Activated naive CD4-positive, alpha-beta T cell treated with anti-CD3 and anti-CD28 coated beads, Interleukin-2, amount 50 U/mL, for 24 hours (primary cell): Measurements from ENCODE around the gene ZNF264.
"Not testable (repeated sequence)": the region's sequence is repeated elsewhere in the genome, so short reads cannot be mapped to it uniquely, and the experiment has no call there.

Source experiments
- H3K27ac Mint-ChIP-seq: one replicate; pipeline ENCODE4 v1.8.0; 2021; ENCODE audit warnings: mild to moderate bottlenecking, mixed read lengths
- H3K27me3 Mint-ChIP-seq: one replicate; pipeline ENCODE4 v1.8.0; 2021; ENCODE audit warnings: mixed read lengths
- H3K36me3 Mint-ChIP-seq: one replicate; pipeline ENCODE4 v1.8.0; 2021; ENCODE audit warnings: mixed read lengths
- H3K4me1 Mint-ChIP-seq: one replicate; pipeline ENCODE4 v1.8.0; 2021; ENCODE audit warnings: mixed read lengths
- H3K4me3 Mint-ChIP-seq: one replicate; pipeline ENCODE4 v1.8.0; 2021; ENCODE audit warnings: mild to moderate bottlenecking, mixed read lengths
- H3K9me3 Mint-ChIP-seq: one replicate; pipeline ENCODE4 v1.8.0; 2021; ENCODE audit warnings: mixed read lengths

The ZNF264 gene

GRCh38 chr19:57233207-57233606, 41.9 kb downstream of the ZNF264 start:
- H3K4me1 Mint-ChIP-seq, result no peaks in the 10 kb centered on the region
- H3K27ac Mint-ChIP-seq, result no peak overlapping the region
- peaks cover 7% of the 10 kb centered on the region for H3K9me3 Mint-ChIP-seq
- peaks cover 4% of the 10 kb centered on the region for H3K36me3 Mint-ChIP-seq
- peaks cover 6% of the 10 kb centered on the region for H3K27me3 Mint-ChIP-seq
- H3K4me3 Mint-ChIP-seq, result no peak overlapping the region

- Mint-ChIP-seq H3K36me3 (peaks cover 18% of the 10 kb centered on the region), H3K27me3 (no peaks in the 10 kb centered on the region), H3K4me1 (peaks cover 40% of the 10 kb centered on the region), H3K27ac (peak overlapping the region; percentile 98), H3K4me3 (peak overlapping the region; percentile 89), H3K9me3 (peaks cover 5% of the 10 kb centered on the region)
Observed at GRCh38 chr19:57239982-57240310, 48.6 kb downstream of the ZNF264 start.

DNA sequence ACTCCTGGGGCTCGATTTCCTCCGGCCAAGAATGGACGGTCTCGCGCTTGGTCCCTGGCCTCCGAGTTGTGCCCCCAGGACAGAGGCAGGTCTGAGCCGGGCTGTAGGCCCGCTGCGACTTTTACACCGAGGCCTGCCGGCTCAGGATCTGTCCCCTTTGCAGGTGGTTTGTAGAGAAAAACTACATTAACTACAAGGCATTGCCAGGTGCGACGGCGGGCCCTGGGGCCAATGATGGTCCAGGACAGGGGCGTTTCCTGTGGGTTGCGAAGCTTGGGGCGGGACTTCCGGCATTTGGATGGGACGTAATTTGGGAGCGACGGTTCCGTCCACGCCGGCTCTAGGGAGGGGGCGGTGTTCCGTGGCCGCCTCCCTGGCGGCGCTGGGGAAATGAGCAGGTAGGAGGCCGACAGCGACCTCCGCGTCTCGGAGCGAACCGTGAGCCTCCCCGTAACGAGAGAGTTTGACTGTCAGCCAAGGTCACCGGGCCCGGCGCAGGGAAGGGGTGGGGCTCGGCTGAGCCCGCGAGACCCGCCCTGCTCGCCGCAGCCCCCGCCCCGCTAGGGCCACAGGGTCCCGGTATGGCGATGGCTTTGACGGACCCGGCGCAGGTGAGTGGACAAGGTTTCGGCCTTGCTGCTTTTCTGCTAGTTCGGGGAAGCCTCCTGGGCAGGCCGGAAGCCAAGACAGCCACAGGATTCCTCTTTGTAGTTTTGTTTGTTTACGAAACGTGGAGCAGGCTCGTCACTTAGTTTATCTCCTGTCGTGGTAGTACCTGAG, 49.2 kb downstream of the ZNF264 start, which contains the start of gene ZNF805:
Gene ZNF805 (plus strand): TSS at position 322 of the 780 bp plus-strand sequence. CDS start 260 bp downstream, at position 582.
- Mint-ChIP-seq H3K27ac (peak within 1 kb of the TSS; percentile 98), H3K9me3 (peaks cover 5% of the 10 kb centered on the region), H3K4me3 (peak within 1 kb of the TSS; percentile 89), H3K36me3 (peaks cover 20% of the 10 kb centered on the region), H3K27me3 (no peaks in the 10 kb centered on the region), H3K4me1 (peaks cover 40% of the 10 kb centered on the region)

- Mint-ChIP-seq H3K36me3 (peaks cover 24% of the 10 kb centered on the region), H3K9me3 (peaks cover 5% of the 10 kb centered on the region), H3K27ac (peak overlapping the region; percentile 98), H3K4me1 (peaks cover 40% of the 10 kb centered on the region), H3K27me3 (no peaks in the 10 kb centered on the region), H3K4me3 (peak overlapping the region; percentile 89)
Observed at GRCh38 chr19:57241176-57241575, 49.9 kb downstream of the ZNF264 start.

GRCh38 chr19:57242821-57243220, 51.5 kb downstream of the ZNF264 start:
- H3K4me3 Mint-ChIP-seq, result peak overlapping the region; percentile 54
- H3K27ac Mint-ChIP-seq, result no peak overlapping the region

DNA sequence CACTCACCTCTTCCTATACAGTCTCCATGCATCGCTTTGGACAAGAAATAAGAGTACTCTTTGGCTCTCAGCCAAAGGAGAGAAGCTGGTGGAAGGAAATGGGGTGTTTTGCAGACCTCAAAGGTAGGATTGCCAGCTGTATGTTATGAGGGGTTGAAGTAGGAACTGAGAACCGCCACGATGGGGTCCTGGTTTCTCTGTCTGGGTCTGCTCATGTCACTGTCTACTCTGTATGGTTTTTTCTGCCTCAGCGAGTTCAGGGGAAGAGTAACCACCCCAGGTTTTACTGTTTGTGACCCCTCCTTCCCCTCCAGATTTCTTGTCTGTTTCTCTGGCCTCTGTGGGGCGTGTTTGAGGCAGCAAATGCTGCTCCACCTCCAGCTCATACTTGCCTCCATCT, 53.2 kb downstream of the ZNF264 start:
- Mint-ChIP-seq H3K4me3 (peak overlapping the region; percentile 19), H3K9me3 (peaks cover 5% of the 10 kb centered on the region), H3K4me1 (peaks cover 40% of the 10 kb centered on the region), H3K36me3 (peaks cover 43% of the 10 kb centered on the region), H3K27ac (no peak overlapping the region), H3K27me3 (no peaks in the 10 kb centered on the region)

More at GRCh38 chr19:57242821-57243220, 51.5 kb downstream of the ZNF264 start:
- no peaks in the 10 kb centered on the region for H3K27me3 Mint-ChIP-seq
- H3K9me3 Mint-ChIP-seq, result peaks cover 5% of the 10 kb centered on the region
- peaks cover 31% of the 10 kb centered on the region for H3K36me3 Mint-ChIP-seq
- H3K4me1 Mint-ChIP-seq, result peaks cover 40% of the 10 kb centered on the region

DNA sequence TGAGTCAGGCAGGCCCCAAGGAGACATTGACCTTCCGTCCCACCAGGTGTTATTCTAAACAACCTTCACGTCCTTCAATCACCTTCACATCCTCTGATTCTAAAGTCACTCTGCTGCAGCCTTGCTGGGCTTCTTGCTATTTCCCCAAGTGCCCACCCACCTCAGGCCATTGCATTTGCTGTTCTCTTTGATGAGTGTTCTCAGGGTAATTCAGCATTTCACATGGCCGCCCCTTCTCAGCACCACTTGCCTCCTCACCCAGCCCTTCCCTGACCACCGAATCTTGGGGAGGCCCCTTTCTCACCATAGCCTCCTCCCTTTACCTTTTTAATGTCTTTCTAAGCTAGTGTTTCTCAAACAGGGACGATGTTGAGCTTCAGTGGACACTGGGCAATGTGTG, 53.8 kb downstream of the ZNF264 start:
- H3K36me3 Mint-ChIP-seq, result peaks cover 44% of the 10 kb centered on the region
- H3K4me1 Mint-ChIP-seq, result peaks cover 37% of the 10 kb centered on the region
- peak overlapping the region; percentile 19 for H3K4me3 Mint-ChIP-seq
- H3K27ac Mint-ChIP-seq, result no peak overlapping the region
- H3K9me3 Mint-ChIP-seq, result peaks cover 6% of the 10 kb centered on the region
- no peaks in the 10 kb centered on the region for H3K27me3 Mint-ChIP-seq

DNA sequence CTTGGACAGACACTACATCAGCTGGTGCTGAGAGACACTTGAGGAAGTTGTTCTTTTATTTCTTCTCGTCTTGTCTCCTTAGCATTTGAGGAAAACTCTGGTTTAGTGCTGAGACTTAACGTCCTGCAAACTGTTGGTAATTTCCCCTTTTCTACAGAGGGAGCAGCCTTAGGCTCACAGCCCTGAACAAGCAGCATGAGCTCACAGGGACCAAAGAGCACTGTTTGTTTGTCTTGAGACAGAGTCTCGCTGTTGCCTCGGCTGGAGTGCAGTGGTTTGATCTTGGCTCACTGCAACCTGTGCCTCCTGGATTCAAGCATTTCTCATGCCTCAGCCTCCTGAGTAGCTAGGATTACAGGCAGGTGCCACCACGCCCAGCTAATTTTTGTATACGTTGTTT, 54.7 kb downstream of the ZNF264 start:
- peaks cover 34% of the 10 kb centered on the region for H3K4me1 Mint-ChIP-seq
- H3K27ac Mint-ChIP-seq, result no peak overlapping the region
- H3K27me3 Mint-ChIP-seq, result no peaks in the 10 kb centered on the region
- H3K36me3 Mint-ChIP-seq, result peaks cover 49% of the 10 kb centered on the region
- peaks cover 13% of the 10 kb centered on the region for H3K9me3 Mint-ChIP-seq
- H3K4me3 Mint-ChIP-seq, result no peak overlapping the region

DNA sequence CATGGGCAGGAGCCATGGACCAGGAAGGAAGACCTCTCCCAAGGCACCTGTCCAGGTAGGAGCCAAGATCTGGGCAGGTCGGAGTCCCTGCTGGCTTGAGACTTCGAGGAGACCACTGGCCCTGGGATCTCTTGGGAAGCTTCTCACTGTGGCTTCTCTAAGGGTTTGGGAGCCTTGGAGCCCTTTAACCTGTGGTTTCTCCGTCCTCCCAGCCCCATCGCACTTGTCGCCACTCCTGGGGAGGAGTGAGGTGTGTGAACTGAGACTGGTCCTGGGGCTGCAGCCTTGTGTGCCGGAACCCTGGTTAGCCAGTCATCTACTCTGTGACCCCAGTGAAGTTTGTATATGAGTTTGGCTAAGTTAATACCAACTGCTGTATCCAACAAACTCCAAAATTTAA, 57.3 kb downstream of the ZNF264 start:
- no peak overlapping the region for H3K27ac Mint-ChIP-seq
- peaks cover 11% of the 10 kb centered on the region for H3K4me1 Mint-ChIP-seq
- peaks cover 26% of the 10 kb centered on the region for H3K9me3 Mint-ChIP-seq
- no peak overlapping the region for H3K4me3 Mint-ChIP-seq
- peaks cover 73% of the 10 kb centered on the region for H3K36me3 Mint-ChIP-seq
- H3K27me3 Mint-ChIP-seq, result no peaks in the 10 kb centered on the region

- Mint-ChIP-seq H3K36me3 (peaks cover 76% of the 10 kb centered on the region), H3K9me3 (peaks cover 26% of the 10 kb centered on the region), H3K27me3 (no peaks in the 10 kb centered on the region), H3K27ac (no peak overlapping the region), H3K4me1 (peaks cover 8% of the 10 kb centered on the region), H3K4me3 (no peak overlapping the region)
Observed at GRCh38 chr19:57249329-57249728, 58.0 kb downstream of the ZNF264 start.

DNA sequence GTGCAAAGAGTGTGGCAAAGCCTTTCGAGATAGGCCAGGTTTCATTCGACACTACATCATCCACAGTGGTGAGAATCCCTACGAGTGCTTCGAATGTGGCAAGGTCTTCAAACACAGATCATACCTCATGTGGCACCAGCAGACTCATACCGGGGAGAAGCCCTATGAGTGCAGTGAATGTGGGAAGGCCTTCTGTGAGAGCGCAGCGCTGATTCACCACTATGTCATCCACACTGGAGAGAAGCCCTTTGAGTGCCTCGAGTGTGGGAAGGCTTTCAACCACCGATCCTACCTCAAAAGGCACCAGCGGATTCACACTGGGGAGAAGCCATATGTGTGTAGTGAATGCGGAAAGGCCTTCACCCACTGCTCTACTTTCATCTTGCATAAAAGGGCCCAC, 62.5 kb downstream of the ZNF264 start:
- Mint-ChIP-seq H3K9me3 (peaks cover 39% of the 10 kb centered on the region), H3K36me3 (peaks cover 78% of the 10 kb centered on the region)
- H3K4me1 Mint-ChIP-seq, H3K4me3 Mint-ChIP-seq, H3K27me3 Mint-ChIP-seq, H3K27ac Mint-ChIP-seq: not testable (repeated sequence)

DNA sequence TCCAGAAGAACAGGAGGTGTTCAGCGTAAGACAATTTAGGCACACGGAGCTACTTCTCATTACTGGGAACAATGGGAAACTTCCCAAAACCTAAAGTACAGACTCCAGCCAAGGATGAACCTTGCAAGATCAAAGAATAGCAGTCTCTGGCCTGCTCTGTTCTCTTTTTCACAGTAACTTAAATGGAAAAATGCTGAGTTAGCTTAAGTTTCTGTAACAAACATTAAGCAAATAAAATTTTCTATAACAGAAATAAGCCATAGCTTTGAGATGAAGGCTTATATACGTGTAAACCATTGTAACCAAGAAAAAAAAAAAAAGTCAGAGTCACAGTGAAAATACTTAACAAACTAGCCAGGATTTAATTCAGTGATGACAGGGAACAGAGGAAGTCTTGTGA, 70.7 kb downstream of the ZNF264 start:
- Mint-ChIP-seq H3K36me3 (peaks cover 55% of the 10 kb centered on the region), H3K27ac (no peak overlapping the region), H3K4me3 (no peak overlapping the region), H3K27me3 (no peaks in the 10 kb centered on the region), H3K4me1 (no peaks in the 10 kb centered on the region), H3K9me3 (peaks cover 28% of the 10 kb centered on the region)

GRCh38 chr19:57263244-57263741, 72.0 kb downstream of the ZNF264 start:
- H3K36me3 Mint-ChIP-seq, result peaks cover 51% of the 10 kb centered on the region
- H3K27me3 Mint-ChIP-seq, result no peaks in the 10 kb centered on the region
- H3K4me3 Mint-ChIP-seq, result no peak overlapping the region
- no peaks in the 10 kb centered on the region for H3K4me1 Mint-ChIP-seq
- peaks cover 24% of the 10 kb centered on the region for H3K9me3 Mint-ChIP-seq
- no peak overlapping the region for H3K27ac Mint-ChIP-seq

- H3K36me3 Mint-ChIP-seq, result peaks cover 34% of the 10 kb centered on the region
- peaks cover 3% of the 10 kb centered on the region for H3K4me1 Mint-ChIP-seq
- no peak overlapping the region for H3K27ac Mint-ChIP-seq
- H3K27me3 Mint-ChIP-seq, result no peaks in the 10 kb centered on the region
- H3K9me3 Mint-ChIP-seq, result peaks cover 10% of the 10 kb centered on the region
- no peak overlapping the region for H3K4me3 Mint-ChIP-seq
Observed at GRCh38 chr19:57267291-57267690, 76.0 kb downstream of the ZNF264 start.

- H3K4me3 Mint-ChIP-seq, result peak overlapping the region; percentile 16
- peaks cover 16% of the 10 kb centered on the region for H3K9me3 Mint-ChIP-seq
- H3K36me3 Mint-ChIP-seq, result peaks cover 37% of the 10 kb centered on the region
- no peaks in the 10 kb centered on the region for H3K27me3 Mint-ChIP-seq
- peaks cover 8% of the 10 kb centered on the region for H3K4me1 Mint-ChIP-seq
- H3K27ac Mint-ChIP-seq, result no peak overlapping the region
Observed at GRCh38 chr19:57269515-57270250, 78.4 kb downstream of the ZNF264 start.

GRCh38 chr19:57271280-57271679, 80.0 kb downstream of the ZNF264 start:
- H3K4me3 Mint-ChIP-seq, result no peak overlapping the region
- peaks cover 8% of the 10 kb centered on the region for H3K4me1 Mint-ChIP-seq
- H3K27me3 Mint-ChIP-seq, result no peaks in the 10 kb centered on the region
- H3K9me3 Mint-ChIP-seq, result peaks cover 14% of the 10 kb centered on the region
- H3K36me3 Mint-ChIP-seq, result peaks cover 42% of the 10 kb centered on the region
- H3K27ac Mint-ChIP-seq, result no peak overlapping the region
